Measurements from ENCODE around the gene ARRB1. TPM values are rescaled to one million over a fixed set of nuclear protein-coding genes. Genes with fewer than 3 reads are reported as not detected.

ARRB1 gene
- total and polyA plus RNA-seq, 9 of the 15 experiments (the other 6 are each of a cell fraction or from before 2014, with no cell fraction given), result 6.6 to 45.4 (median 28.5) TPM

DNA sequence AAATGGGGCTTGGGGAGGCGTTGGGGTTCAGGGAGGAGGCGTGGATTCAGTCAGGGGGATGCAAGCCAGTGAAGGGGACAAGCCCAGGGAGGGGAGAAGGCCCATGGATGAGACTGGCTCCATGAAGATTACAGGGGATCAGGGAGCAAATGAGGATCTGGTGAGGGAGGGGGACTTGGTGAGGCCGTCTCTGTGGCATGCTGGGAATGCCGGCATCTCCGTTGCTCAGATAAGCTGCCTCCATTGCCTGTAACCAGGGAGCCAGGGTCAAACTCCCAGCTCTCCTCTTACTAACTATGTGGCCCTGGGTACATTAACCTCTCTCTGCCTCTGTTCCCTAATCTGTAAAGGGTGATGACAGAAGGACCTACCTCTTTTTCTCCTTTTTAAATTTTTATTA is 72.2 kb downstream of the ARRB1 start:
- intact Hi-C loops (cut with micrococcal nuclease) (no loop called here), in situ Hi-C loops (cut with MboI) (loop anchor here (5.0 kb wide), 1 partner anchor 103 kb away; no protein-coding TSS in a partner anchor)
- no peak overlapping the region for H3K27ac ChIP-seq (ENCODE audit: extremely low read depth, low read depth, low read length)
- no peak overlapping the region for H3K4me2 ChIP-seq (ENCODE audit: insufficient read depth, low read length)
- no peaks in the 10 kb centered on the region for H3K27me3 ChIP-seq (ENCODE audit: control insufficient read depth in 2 of 2, insufficient read depth in 2 of 2, low read length in 2 of 2)
- H3K36me3 ChIP-seq (ENCODE audit: control insufficient read depth, insufficient read depth, low read length), result peaks cover 81% of the 10 kb centered on the region
- H3K4me3 ChIP-seq, result no peak overlapping the region
- BruUV-seq (replicated peaks), result no TSS peak
- FAIRE-seq, result no peak
- WGBS (ENCODE audit: insufficient coverage, low coverage, missing lambda C conversion rate), result 63% methylated on average over 5 of the region's 5 CpGs
- H3K9me1 ChIP-seq (ENCODE audit: control insufficient read depth, insufficient read depth, low read length), result peaks cover 4% of the 10 kb centered on the region
- H2AFZ ChIP-seq (ENCODE audit: low read depth, low read length), result no peak overlapping the region
- no peaks in the 10 kb centered on the region for H3K9me3 ChIP-seq (replicated peaks; ENCODE audit: control insufficient read depth, insufficient read depth, low read depth, low read length)
- H4K20me1 ChIP-seq (replicated peaks; ENCODE audit: control insufficient read depth, insufficient read depth, low read length), result peaks cover 2% of the 10 kb centered on the region; the same call in 1 of the 2 replicates
- CTCF ChIA-PET (ENCODE audit: low intra/inter-chr PET ratio), result interaction anchor here (0.6 to 3.6 kb wide), 5 partner anchors 49 to 411 kb away, joined by 4 to 49 read pairs (median 8); no protein-coding TSS in a partner anchor
- POLR2A ChIA-PET, result interaction anchor here (0.7 to 1.3 kb wide), 3 partner anchors 12 to 121 kb away, joined by 3 to 5 read pairs (median 3); no protein-coding TSS in a partner anchor
- no peak for DNase-seq (ENCODE audit: extremely low read depth in 1 of 4, low spot score in 3 of 4)
- peaks cover 0 to 7% of the 10 kb centered on the region in 2 experiments; a peak in 1 of 5 replicates for H3K4me1 ChIP-seq (replicated peaks in 1 of 2; ENCODE audit: control insufficient read depth in 2 of 2, insufficient read depth in 2 of 2, low read length in 2 of 2)
- H3K9ac ChIP-seq (ENCODE audit: insufficient read depth in 1 of 2, low read depth in 2 of 2, low read length in 2 of 2), result no peak overlapping the region; a peak in 1 of 4 replicates
- no peak for ATAC-seq
- H3K79me2 ChIP-seq (ENCODE audit: control insufficient read depth, insufficient read depth, low read length), result no peaks in the 10 kb centered on the region
- TF ChIP-seq NONO (IDR thresholded peaks at IDR 0.05; ENCODE audit: low read depth in 2 of 2, low read length in 1 of 2) (no peak), KDM2B (CRISPR knock-in tag; IDR thresholded peaks at IDR 0.05) (no peak), POLR2H (tag; IDR thresholded peaks at IDR 0.05; ENCODE audit: low read depth) (no peak), MCM5 (IDR thresholded peaks at IDR 0.05; ENCODE audit: low read depth) (no peak), ATF7 (IDR thresholded peaks at IDR 0.05) (no peak), MEIS2 (IDR thresholded peaks at IDR 0.05; ENCODE audit: partially characterized antibody) (no peak), ZNF263 (CRISPR knock-in tag; IDR thresholded peaks at IDR 0.05; ENCODE audit: borderline replicate concordance) (no peak), SMAD2 (IDR thresholded peaks at IDR 0.05; ENCODE audit: low read depth, low read length) (no peak), HCFC1 (IDR thresholded peaks at IDR 0.05; ENCODE audit: low read depth, low read length) (no peak), XRCC5 (IDR thresholded peaks at IDR 0.05; ENCODE audit: low read depth, low read length) (no peak), RFX1 (IDR thresholded peaks at IDR 0.05) (no peak)
- TF ChIP-seq, protein P1, sequence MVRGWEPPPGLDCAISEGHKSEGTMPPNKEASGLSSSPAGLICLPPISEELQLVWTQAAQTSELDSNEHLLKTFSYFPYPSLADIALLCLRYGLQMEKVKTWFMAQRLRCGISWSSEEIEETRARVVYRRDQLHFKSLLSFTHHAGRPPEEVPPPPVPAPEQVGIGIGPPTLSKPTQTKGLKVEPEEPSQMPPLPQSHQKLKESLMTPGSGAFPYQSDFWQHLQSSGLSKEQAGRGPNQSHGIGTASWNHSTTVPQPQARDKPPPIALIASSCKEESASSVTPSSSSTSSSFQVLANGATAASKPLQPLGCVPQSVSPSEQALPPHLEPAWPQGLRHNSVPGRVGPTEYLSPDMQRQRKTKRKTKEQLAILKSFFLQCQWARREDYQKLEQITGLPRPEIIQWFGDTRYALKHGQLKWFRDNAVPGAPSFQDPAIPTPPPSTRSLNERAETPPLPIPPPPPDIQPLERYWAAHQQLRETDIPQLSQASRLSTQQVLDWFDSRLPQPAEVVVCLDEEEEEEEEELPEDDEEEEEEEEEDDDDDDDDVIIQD (CRISPR knock-in tag; IDR thresholded peaks at IDR 0.05), result no peak
- TF ChIP-seq, protein P2, sequence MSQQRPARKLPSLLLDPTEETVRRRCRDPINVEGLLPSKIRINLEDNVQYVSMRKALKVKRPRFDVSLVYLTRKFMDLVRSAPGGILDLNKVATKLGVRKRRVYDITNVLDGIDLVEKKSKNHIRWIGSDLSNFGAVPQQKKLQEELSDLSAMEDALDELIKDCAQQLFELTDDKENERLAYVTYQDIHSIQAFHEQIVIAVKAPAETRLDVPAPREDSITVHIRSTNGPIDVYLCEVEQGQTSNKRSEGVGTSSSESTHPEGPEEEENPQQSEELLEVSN (IDR thresholded peaks at IDR 0.05; ENCODE audit: borderline replicate concordance in 1 of 2, extremely low read depth in 1 of 2, insufficient read depth in 1 of 2, insufficient read length in 1 of 2, low read depth in 1 of 2, low read length in 1 of 2, poor library complexity in 1 of 2, severe bottlenecking in 1 of 2), result no peak
- TF ChIP-seq, protein P3, sequence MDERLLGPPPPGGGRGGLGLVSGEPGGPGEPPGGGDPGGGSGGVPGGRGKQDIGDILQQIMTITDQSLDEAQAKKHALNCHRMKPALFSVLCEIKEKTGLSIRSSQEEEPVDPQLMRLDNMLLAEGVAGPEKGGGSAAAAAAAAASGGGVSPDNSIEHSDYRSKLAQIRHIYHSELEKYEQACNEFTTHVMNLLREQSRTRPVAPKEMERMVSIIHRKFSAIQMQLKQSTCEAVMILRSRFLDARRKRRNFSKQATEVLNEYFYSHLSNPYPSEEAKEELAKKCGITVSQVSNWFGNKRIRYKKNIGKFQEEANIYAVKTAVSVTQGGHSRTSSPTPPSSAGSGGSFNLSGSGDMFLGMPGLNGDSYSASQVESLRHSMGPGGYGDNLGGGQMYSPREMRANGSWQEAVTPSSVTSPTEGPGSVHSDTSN (CRISPR knock-in tag; IDR thresholded peaks at IDR 0.05; ENCODE audit: low read depth), result no peak
- TF ChIP-seq, protein P3 (tag; conservative IDR thresholded peaks at IDR 0.05; ENCODE audit: low read depth), result no peak
- TF ChIP-seq, protein P4, sequence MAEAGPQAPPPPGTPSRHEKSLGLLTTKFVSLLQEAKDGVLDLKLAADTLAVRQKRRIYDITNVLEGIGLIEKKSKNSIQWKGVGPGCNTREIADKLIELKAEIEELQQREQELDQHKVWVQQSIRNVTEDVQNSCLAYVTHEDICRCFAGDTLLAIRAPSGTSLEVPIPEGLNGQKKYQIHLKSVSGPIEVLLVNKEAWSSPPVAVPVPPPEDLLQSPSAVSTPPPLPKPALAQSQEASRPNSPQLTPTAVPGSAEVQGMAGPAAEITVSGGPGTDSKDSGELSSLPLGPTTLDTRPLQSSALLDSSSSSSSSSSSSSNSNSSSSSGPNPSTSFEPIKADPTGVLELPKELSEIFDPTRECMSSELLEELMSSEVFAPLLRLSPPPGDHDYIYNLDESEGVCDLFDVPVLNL (CRISPR knock-in tag; IDR thresholded peaks at IDR 0.05; ENCODE audit: low read depth), result no peak
